HUES48 (cell line): ENCODE data around the gene AIFM2.

Experiments
- H3K27ac ChIP-seq: one replicate; pipeline ENCODE4 v1.7.0; 2013; ENCODE audit warnings: low read depth, low read length, inconsistent platforms
- H3K27me3 ChIP-seq: 2 replicates; pipeline ENCODE4 v1.6.1; 2013; ENCODE audit warnings: mild to moderate bottlenecking, low read length; ENCODE audit not compliant: control insufficient read depth, insufficient read depth
- H3K36me3 ChIP-seq: 2 replicates; pipeline ENCODE4 v1.6.1; 2013; ENCODE audit warnings: low read length; ENCODE audit not compliant: control insufficient read depth, insufficient read depth
- H3K4me1 ChIP-seq: 2 replicates; pipeline ENCODE4 v1.6.1; 2013; ENCODE audit warnings: mild to moderate bottlenecking, low read length; ENCODE audit not compliant: control insufficient read depth, insufficient read depth
- H3K4me3 ChIP-seq: 2 replicates; pipeline ENCODE4 v1.5.1; 2013; ENCODE audit warnings: mild to moderate bottlenecking, low read depth, low read length
- H3K9ac ChIP-seq: 2 replicates; pipeline ENCODE4 v1.6.1; 2013; ENCODE audit warnings: mild to moderate bottlenecking, low read depth, low read length, moderate library complexity
- H3K9me3 ChIP-seq: 2 replicates; pipeline ENCODE4 v1.6.1; 2013; ENCODE audit warnings: low read length; ENCODE audit not compliant: control insufficient read depth, insufficient read depth

Gene AIFM2

GRCh38 chr10:70145666-70146488 lies 13.3 kb upstream of the AIFM2 start:
- Histone ChIP-seq H3K4me1 (peaks cover 16% of the 10 kb centered on the region), H3K9ac (peak overlapping the region; percentile 86), H3K27me3 (peaks cover 5% of the 10 kb centered on the region; the same call in 1 of the 2 replicates), H3K36me3 (peaks cover 14% of the 10 kb centered on the region), H3K27ac (peak overlapping the region; percentile 84), H3K9me3 (no peaks in the 10 kb centered on the region), H3K4me3 (peak overlapping the region; percentile 87)

GRCh38 chr10:70145166-70145665 lies 12.6 kb upstream of the AIFM2 start:
- Histone ChIP-seq H3K9me3 (no peaks in the 10 kb centered on the region), H3K4me1 (peaks cover 16% of the 10 kb centered on the region), H3K9ac (peak overlapping the region; percentile 86; the same call in 1 of the 2 replicates), H3K36me3 (peaks cover 7% of the 10 kb centered on the region), H3K4me3 (peak overlapping the region; percentile 87), H3K27ac (no peak overlapping the region), H3K27me3 (peaks cover 5% of the 10 kb centered on the region; the same call in 1 of the 2 replicates)

GRCh38 chr10:70144372-70145110 lies 11.9 kb upstream of the AIFM2 start:
- peaks cover 2% of the 10 kb centered on the region for H3K36me3 ChIP-seq
- H3K4me3 ChIP-seq = peak overlapping the region; percentile 87; the same call in 1 of the 2 replicates
- H3K9ac ChIP-seq = no peak overlapping the region
- no peaks in the 10 kb centered on the region for H3K9me3 ChIP-seq
- peaks cover 16% of the 10 kb centered on the region for H3K4me1 ChIP-seq
- no peak overlapping the region for H3K27ac ChIP-seq
- peaks cover 5% of the 10 kb centered on the region; the same call in 1 of the 2 replicates for H3K27me3 ChIP-seq

- H3K4me1 ChIP-seq = peaks cover 16% of the 10 kb centered on the region
- peaks cover 5% of the 10 kb centered on the region; the same call in 1 of the 2 replicates for H3K27me3 ChIP-seq
- 0 out of 2 replicates have a peak, but pooled peaks cover 3% of the 10 kb centered on the region for H3K36me3 ChIP-seq
- no peak overlapping the region for H3K27ac ChIP-seq
- H3K9me3 ChIP-seq = no peaks in the 10 kb centered on the region
- no peak overlapping the region for H3K4me3 ChIP-seq
- H3K9ac ChIP-seq = no peak overlapping the region
Observed at GRCh38 chr10:70142555-70142954, 9.9 kb upstream of the AIFM2 start.

- Histone ChIP-seq H3K4me3 (no peak overlapping the region), H3K36me3 (0 out of 2 replicates have a peak, but pooled peaks cover 3% of the 10 kb centered on the region), H3K4me1 (peaks cover 10% of the 10 kb centered on the region), H3K9ac (no peak overlapping the region), H3K9me3 (no peaks in the 10 kb centered on the region), H3K27me3 (peaks cover 5% of the 10 kb centered on the region; the same call in 1 of the 2 replicates), H3K27ac (no peak overlapping the region)
Observed at GRCh38 chr10:70140297-70140696, 7.7 kb upstream of the AIFM2 start.

- Histone ChIP-seq H3K4me1 (peaks cover 7% of the 10 kb centered on the region), H3K4me3 (no peak overlapping the region), H3K9me3 (no peaks in the 10 kb centered on the region), H3K36me3 (0 out of 2 replicates have a peak, but pooled peaks cover 3% of the 10 kb centered on the region), H3K27me3 (peaks cover 2% of the 10 kb centered on the region; the same call in 1 of the 2 replicates), H3K27ac (no peak overlapping the region), H3K9ac (no peak overlapping the region)
Observed at GRCh38 chr10:70139997-70140250, 7.3 kb upstream of the AIFM2 start.

GRCh38 chr10:70139151-70139996 lies 6.7 kb upstream of the AIFM2 start:
- Histone ChIP-seq H3K4me3 (no peak overlapping the region), H3K27ac (no peak overlapping the region), H3K4me1 (peaks cover 1% of the 10 kb centered on the region; the same call in 1 of the 2 replicates), H3K27me3 (no peaks in the 10 kb centered on the region), H3K36me3 (0 out of 2 replicates have a peak, but pooled peaks cover 3% of the 10 kb centered on the region), H3K9ac (no peak overlapping the region), H3K9me3 (no peaks in the 10 kb centered on the region)

GRCh38 chr10:70137927-70138883 lies 5.6 kb upstream of the AIFM2 start:
- H3K36me3 ChIP-seq = 0 out of 2 replicates have a peak, but pooled peaks cover 3% of the 10 kb centered on the region
- H3K27me3 ChIP-seq = no peaks in the 10 kb centered on the region; the same call in 1 of the 2 replicates
- peaks cover under 1% of the 10 kb centered on the region; the same call in 1 of the 2 replicates for H3K4me1 ChIP-seq
- H3K4me3 ChIP-seq = no peak overlapping the region
- H3K27ac ChIP-seq = no peak overlapping the region
- no peaks in the 10 kb centered on the region for H3K9me3 ChIP-seq
- no peak overlapping the region for H3K9ac ChIP-seq

- Histone ChIP-seq H3K4me1 (peaks cover 4% of the 10 kb centered on the region; the same call in 1 of the 2 replicates), H3K27ac (no peak overlapping the region), H3K4me3 (no peak overlapping the region), H3K9me3 (no peaks in the 10 kb centered on the region), H3K9ac (no peak overlapping the region), H3K27me3 (peaks cover 3% of the 10 kb centered on the region), H3K36me3 (0 out of 2 replicates have a peak, but pooled peaks cover 3% of the 10 kb centered on the region)
Observed at GRCh38 chr10:70137135-70137534, 4.5 kb upstream of the AIFM2 start.
